ENCODE results near the gene HPSE2. TPM values are rescaled to one million over a fixed set of nuclear protein-coding genes. Genes with fewer than 3 reads are reported as not detected.

HPSE2 gene
- total RNA-seq, 1 experiment from 2014 or later, result 0.05 TPM

- BruUV-seq (replicated peaks), result no TSS peak
- no peaks in the 10 kb centered on the region for H3K4me1 ChIP-seq (ENCODE audit: control insufficient read depth in 1 of 2, insufficient read depth in 2 of 2, low read length in 2 of 2)
- ChIA-PET POLR2A (no interaction called here), RAD21 (ENCODE audit: low non-redundant PET in 1 of 2, low total read pairs in 2 of 2, uncharacterized antibody in 2 of 2, unreplicated experiment in 2 of 2) (no interaction called here), CTCF (no interaction called here)
- H2AFZ ChIP-seq (ENCODE audit: low read depth, low read length, poor library complexity, severe bottlenecking), result no peak overlapping the region
- no peaks in the 10 kb centered on the region for H3K9me3 ChIP-seq (ENCODE audit: control insufficient read depth in 1 of 2, insufficient read depth in 1 of 2, low read depth in 1 of 2, low read length in 2 of 2)
- H3K79me2 ChIP-seq (ENCODE audit: insufficient read depth, low read length), result no peaks in the 10 kb centered on the region
- intact Hi-C loops (cut with micrococcal nuclease), result no loop called here
- H3K9ac ChIP-seq (ENCODE audit: low read length), result no peak overlapping the region
- H3K27me3 ChIP-seq (ENCODE audit: insufficient read depth, low read length), result peaks cover 23% of the 10 kb centered on the region
- H3K9me2 ChIP-seq (ENCODE audit: insufficient read depth), result no peaks in the 10 kb centered on the region
- TF ChIP-seq SP1 (IDR thresholded peaks at IDR 0.05; ENCODE audit: low read depth) (no peak), CBX3 (IDR thresholded peaks at IDR 0.05; ENCODE audit: low read depth) (no peak), CTCF (IDR thresholded peaks at IDR 0.05 in 2 of 3, conservative IDR thresholded peaks at IDR 0.05 in 1 of 3; ENCODE audit: borderline replicate concordance in 1 of 3, insufficient read depth in 1 of 3, low read depth in 2 of 3, low read length in 2 of 3) (no peak), EGR1 (IDR thresholded peaks at IDR 0.05; ENCODE audit: low read depth) (no peak), ZNF274 (IDR thresholded peaks at IDR 0.05; ENCODE audit: low read depth, low read length) (no peak)
- H4K20me1 ChIP-seq (ENCODE audit: insufficient read depth), result no peaks in the 10 kb centered on the region
- no peaks in the 10 kb centered on the region for H3K36me3 ChIP-seq (ENCODE audit: control insufficient read depth in 1 of 2, insufficient read depth in 2 of 2, low read length in 2 of 2)
- no peak for ATAC-seq
- DNase-seq (ENCODE audit: low read depth, low spot score), result no peak
- no peak overlapping the region for H3K27ac ChIP-seq (ENCODE audit: low read depth, low read length)
- H3K4me3 ChIP-seq (replicated peaks in 1 of 2; ENCODE audit: low read depth in 1 of 2, low read length in 2 of 2), result no peak overlapping the region
- no peak overlapping the region for H3K4me2 ChIP-seq (ENCODE audit: low read length)
These were observed 353.9 kb downstream of the HPSE2 start for GRCh38 chr10:98881789-98882188.

GRCh38 chr10:98880971-98881370 is 354.7 kb downstream of the HPSE2 start:
- H3K27me3 ChIP-seq (ENCODE audit: insufficient read depth, low read length), result peaks cover 23% of the 10 kb centered on the region

More at GRCh38 chr10:98880971-98881370, 354.7 kb downstream of the HPSE2 start:
- Histone ChIP-seq H3K9me2 (ENCODE audit: insufficient read depth) (no peaks in the 10 kb centered on the region), H3K4me1 (ENCODE audit: control insufficient read depth in 1 of 2, insufficient read depth in 2 of 2, low read length in 2 of 2) (no peaks in the 10 kb centered on the region), H2AFZ (ENCODE audit: low read depth, low read length, poor library complexity, severe bottlenecking) (no peak overlapping the region), H3K9me3 (ENCODE audit: control insufficient read depth in 1 of 2, insufficient read depth in 1 of 2, low read depth in 1 of 2, low read length in 2 of 2) (no peaks in the 10 kb centered on the region), H3K27ac (ENCODE audit: low read depth, low read length) (no peak overlapping the region), H3K4me3 (replicated peaks in 1 of 2; ENCODE audit: low read depth in 1 of 2, low read length in 2 of 2) (no peak overlapping the region), H3K79me2 (ENCODE audit: insufficient read depth, low read length) (no peaks in the 10 kb centered on the region), H3K36me3 (ENCODE audit: control insufficient read depth in 1 of 2, insufficient read depth in 2 of 2, low read length in 2 of 2) (no peaks in the 10 kb centered on the region), H4K20me1 (ENCODE audit: insufficient read depth) (no peaks in the 10 kb centered on the region), H3K4me2 (ENCODE audit: low read length) (no peak overlapping the region), H3K9ac (ENCODE audit: low read length) (no peak overlapping the region)
- BruUV-seq (replicated peaks), result no TSS peak
- ChIA-PET RAD21 (ENCODE audit: low non-redundant PET in 1 of 2, low total read pairs in 2 of 2, uncharacterized antibody in 2 of 2, unreplicated experiment in 2 of 2) (no interaction called here), CTCF (no interaction called here), POLR2A (no interaction called here)
- TF ChIP-seq JUND (IDR thresholded peaks at IDR 0.05) (no peak), EGR1 (IDR thresholded peaks at IDR 0.05; ENCODE audit: low read depth) (no peak), TCF7L2 (IDR thresholded peaks at IDR 0.05; ENCODE audit: borderline replicate concordance, extremely low read depth, insufficient read depth, insufficient read length) (no peak), EZH2phosphoT487 (IDR thresholded peaks at IDR 0.05; ENCODE audit: borderline replicate concordance) (no peak), SRF (IDR thresholded peaks at IDR 0.05; ENCODE audit: low read depth) (no peak), ZBTB33 (IDR thresholded peaks at IDR 0.05; ENCODE audit: extremely low read depth, insufficient replicate concordance, low read length) (no peak), FOSL1 (IDR thresholded peaks at IDR 0.05; ENCODE audit: low read depth) (no peak), ATF3 (IDR thresholded peaks at IDR 0.05) (no peak), CTCF (IDR thresholded peaks at IDR 0.05 in 2 of 3, conservative IDR thresholded peaks at IDR 0.05 in 1 of 3; ENCODE audit: borderline replicate concordance in 1 of 3, insufficient read depth in 1 of 3, low read depth in 2 of 3, low read length in 2 of 3) (no peak), MAX (IDR thresholded peaks at IDR 0.05) (no peak), RAD21 (IDR thresholded peaks at IDR 0.05; ENCODE audit: low read depth) (no peak)
- intact Hi-C loops (cut with micrococcal nuclease), result no loop called here
- ATAC-seq (no peak), DNase-seq (ENCODE audit: low read depth, low spot score) (no peak)

Data from HCT116 (cell line).